Coronary artery (tissue), 2 donors: ENCODE results near the gene MAST2.

Experiments
- DNase-seq: peaks from one replicate; pipeline ENCODE4 v3.0.0-alpha.2; 2017; ENCODE audit warnings: low spot score
- H3K27ac ChIP-seq, 2 donors: fragments of 200-600 bp; sonication (generic); one replicate each; pipeline ENCODE4 v1.5.1; 2016 to 2019
- H3K4me3 ChIP-seq: fragments of 200-600 bp; sonication (generic); 2 replicates; pipeline ENCODE4 v1.5.1; 2016; ENCODE audit warnings: mild to moderate bottlenecking, moderate library complexity
- TF ChIP-seq, protein P1 (sequence below): fragments of 200-600 bp; sonication (generic); IDR thresholded peaks from one replicate; pipeline ENCODE4 v1.5.1; 2019; ENCODE audit warnings: antibody characterized with exemption

The MAST2 gene

DNA sequence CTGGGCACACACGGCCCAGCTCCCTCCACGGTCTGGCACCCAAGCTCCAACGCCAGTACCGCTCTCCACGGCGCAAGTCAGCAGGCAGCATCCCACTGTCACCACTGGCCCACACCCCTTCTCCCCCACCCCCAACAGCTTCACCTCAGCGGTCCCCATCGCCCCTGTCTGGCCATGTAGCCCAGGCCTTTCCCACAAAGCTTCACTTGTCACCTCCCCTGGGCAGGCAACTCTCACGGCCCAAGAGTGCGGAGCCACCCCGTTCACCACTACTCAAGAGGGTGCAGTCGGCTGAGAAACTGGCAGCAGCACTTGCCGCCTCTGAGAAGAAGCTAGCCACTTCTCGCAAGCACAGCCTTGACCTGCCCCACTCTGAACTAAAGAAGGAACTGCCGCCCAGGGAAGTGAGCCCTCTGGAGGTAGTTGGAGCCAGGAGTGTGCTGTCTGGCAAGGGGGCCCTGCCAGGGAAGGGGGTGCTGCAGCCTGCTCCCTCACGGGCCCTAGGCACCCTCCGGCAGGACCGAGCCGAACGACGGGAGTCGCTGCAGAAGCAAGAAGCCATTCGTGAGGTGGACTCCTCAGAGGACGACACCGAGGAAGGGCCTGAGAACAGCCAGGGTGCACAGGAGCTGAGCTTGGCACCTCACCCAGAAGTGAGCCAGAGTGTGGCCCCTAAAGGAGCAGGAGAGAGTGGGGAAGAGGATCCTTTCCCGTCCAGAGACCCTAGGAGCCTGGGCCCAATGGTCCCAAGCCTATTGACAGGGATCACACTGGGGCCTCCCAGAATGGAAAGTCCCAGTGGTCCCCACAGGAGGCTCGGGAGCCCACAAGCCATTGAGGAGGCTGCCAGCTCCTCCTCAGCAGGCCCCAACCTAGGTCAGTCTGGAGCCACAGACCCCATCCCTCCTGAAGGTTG, 231.4 kb downstream of the MAST2 start:
- H3K27ac ChIP-seq, result no peak overlapping the region
- TF ChIP-seq, protein P1, sequence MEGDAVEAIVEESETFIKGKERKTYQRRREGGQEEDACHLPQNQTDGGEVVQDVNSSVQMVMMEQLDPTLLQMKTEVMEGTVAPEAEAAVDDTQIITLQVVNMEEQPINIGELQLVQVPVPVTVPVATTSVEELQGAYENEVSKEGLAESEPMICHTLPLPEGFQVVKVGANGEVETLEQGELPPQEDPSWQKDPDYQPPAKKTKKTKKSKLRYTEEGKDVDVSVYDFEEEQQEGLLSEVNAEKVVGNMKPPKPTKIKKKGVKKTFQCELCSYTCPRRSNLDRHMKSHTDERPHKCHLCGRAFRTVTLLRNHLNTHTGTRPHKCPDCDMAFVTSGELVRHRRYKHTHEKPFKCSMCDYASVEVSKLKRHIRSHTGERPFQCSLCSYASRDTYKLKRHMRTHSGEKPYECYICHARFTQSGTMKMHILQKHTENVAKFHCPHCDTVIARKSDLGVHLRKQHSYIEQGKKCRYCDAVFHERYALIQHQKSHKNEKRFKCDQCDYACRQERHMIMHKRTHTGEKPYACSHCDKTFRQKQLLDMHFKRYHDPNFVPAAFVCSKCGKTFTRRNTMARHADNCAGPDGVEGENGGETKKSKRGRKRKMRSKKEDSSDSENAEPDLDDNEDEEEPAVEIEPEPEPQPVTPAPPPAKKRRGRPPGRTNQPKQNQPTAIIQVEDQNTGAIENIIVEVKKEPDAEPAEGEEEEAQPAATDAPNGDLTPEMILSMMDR, result no peak
- peak; percentile 71 for DNase-seq
- no peak overlapping the region for H3K4me3 ChIP-seq

DNA sequence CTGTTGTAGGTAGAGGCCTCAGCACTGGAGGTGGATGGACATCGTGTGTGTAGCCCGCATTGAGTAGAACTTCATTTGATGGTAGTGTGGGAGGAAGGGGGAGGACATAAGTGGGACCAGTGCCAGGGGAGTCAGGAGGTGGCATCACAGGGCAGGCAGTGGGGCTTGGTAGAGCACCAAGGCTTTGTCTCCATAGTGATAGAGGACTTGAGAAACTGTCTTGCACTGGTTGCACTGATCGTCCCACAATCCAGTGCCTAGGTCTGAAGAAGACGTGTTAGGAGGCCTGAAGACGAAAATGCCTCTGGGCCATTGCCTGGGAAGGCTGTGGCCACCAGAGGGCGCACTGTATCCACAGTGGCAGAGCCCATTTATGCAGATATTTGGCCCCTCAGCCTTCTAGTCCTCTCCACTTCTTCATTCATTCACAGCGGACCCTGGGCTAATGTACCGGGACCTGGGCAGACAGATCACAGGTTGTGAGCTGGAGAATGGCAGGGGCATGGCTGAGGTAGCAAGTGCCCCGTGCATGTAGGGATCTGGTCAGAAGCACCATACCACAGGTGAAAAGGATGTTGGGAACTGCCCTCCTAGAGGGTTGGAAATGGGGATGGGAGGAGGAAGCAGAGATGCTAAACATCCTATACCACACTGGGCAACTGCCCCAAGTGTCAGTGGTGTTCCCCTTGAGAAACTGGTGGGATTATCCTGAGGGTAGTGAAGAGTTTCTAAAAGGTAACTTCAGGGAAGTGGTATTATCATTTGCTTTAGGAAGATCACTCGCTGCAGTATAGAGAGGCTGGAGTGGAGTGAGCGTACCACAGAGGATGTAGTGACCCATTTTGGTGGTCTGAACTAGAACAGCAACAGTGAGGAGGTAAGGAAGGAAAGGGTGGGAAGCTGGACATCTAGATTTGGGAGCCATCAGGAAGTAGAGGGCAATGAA, 233.8 kb downstream of the MAST2 start:
- peak; percentile 87 for DNase-seq
- Histone ChIP-seq H3K4me3 (no peak overlapping the region), H3K27ac (no peak overlapping the region)
- TF ChIP-seq, protein P1, result peak; percentile 96

DNA sequence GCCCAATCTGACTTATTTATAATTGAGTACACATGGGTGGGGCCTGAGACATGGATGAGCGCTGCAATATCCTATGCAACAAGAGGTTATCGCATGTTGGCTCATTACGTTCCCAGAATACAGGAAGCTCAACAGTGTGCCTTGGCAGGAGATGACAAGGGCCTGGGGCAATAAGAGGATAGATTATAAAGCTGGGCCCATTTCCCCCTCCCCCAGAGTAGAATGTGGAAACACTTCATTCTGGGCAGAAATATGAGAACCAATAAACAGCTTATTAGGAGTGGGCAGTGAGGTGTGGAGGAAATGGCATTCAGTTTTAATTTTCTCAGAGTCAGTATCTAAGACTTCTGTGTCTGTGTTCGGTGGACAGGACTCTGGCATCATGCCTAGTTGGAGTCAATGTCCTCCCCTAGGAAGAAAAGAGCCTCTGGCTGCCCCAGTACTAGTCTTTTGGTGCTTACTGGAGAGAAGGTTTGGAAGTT, 236.2 kb downstream of the MAST2 start:
- DNase-seq, result no peak
- H3K27ac ChIP-seq, result no peak overlapping the region
- no peak overlapping the region for H3K4me3 ChIP-seq
- TF ChIP-seq, protein P1, result no peak

DNA sequence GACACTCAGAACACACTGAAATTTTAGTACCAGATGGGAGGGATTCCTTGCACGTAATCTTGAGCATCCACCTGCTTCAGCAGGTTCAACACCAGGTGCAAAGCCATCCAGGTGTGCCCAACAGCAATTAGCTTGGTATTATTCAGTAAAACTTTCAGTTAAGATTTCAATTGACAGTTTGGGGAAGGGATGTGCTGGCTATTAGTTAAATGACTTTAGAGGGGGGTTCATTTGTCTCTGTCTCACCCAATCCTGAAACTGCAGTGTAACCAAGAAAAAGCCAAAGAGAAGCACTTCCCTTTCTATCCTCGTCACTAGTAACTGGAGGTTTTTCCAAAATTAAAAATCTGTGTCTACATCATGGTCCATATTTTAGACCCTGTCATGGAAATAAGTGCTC, 238.1 kb downstream of the MAST2 start:
- no peak for DNase-seq
- no peak overlapping the region for H3K4me3 ChIP-seq
- H3K27ac ChIP-seq, result no peak overlapping the region
- TF ChIP-seq, protein P1, result no peak

DNA sequence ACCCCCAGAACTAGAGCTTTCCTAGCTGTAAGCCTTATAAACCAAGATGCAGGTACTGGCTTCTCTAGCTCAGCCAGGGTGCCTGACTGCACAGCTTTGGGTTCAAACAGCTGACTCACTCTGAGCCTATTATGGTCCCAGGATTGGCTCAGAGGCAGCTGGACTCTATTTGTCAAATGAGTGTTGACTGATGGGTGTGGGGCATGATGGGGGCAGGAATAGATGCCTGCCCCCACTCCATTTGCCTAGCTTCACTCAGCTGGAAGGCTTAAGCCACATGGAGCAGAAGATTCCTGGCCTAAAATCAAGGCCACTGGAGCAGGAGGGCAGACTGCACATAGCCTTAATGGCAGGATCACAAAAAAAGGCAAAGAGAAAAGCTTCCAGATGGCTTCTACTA, 238.6 kb downstream of the MAST2 start:
- TF ChIP-seq, protein P1, result no peak
- Histone ChIP-seq H3K27ac (no peak overlapping the region), H3K4me3 (no peak overlapping the region)
- DNase-seq, result no peak

DNA sequence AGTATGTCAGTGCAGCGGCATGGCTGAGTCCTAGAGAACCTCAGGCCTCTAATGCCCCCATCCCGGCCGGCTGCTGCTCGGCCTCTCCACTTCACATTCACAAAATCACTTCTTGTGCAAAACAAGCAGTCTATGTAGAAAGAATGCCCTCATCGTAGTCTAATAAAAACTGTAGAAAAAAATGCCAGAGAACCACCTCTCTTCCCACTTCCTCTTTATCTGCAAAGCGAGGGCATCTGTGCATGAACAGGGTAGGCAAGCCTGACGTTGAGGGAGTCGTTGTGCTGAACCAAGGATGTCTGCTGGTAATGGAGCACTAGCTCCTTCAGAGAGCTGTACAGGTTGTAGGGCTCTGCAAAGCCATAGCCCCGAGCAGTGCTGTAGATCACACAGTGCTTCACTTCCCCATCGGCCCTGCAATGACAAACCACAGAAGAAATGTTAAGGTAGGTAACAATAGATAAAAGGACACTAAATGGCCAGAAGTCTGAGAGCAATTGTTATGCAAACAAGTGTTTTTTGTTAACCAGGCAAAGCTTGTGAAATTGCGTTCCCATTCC, 240.1 kb downstream of the MAST2 start:
- no peak for DNase-seq
- Histone ChIP-seq H3K4me3 (no peak overlapping the region), H3K27ac (no peak overlapping the region)
- TF ChIP-seq, protein P1, result no peak
